NOMO-1 treated with dmso at 0.1 percent for 144 hours (cell line): ENCODE measurements around the gene GIGYF2.

Experiments used
- DNase-seq: peaks from one replicate; lab custom pipeline; 2025; ENCODE audit not compliant: unreplicated experiment; lab: John Stamatoyannopoulos, UW

GIGYF2 gene

DNA sequence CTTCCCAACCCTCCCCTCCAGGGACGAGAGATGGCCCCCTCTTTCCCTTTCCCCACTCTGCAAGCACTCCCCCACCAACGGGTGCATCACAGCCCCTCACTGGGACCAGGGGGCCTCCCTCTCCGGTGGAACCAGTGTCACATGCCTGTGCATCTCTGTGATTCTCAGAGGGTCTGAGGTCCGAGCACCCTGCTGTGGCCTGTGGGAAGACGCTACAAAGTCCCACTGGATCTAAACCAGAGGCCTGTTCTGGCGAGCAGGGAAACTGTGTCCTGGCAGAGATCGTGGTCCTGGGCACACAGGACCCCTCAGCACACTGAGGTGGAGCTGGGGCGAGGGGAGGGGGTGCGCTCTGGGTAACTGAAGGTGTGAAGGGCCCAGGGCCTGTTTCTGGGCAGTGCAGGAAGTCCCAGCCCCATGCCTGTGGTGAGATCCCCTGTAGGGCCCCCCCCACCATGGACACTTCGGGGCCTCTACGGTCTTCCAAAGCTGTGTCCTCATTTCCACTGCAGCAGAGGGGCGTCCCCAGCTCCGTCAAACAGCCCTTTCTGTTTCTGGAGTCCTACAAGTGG lies 180.9 kb downstream of the GIGYF2 start:
- DNase-seq = no peak

DNA sequence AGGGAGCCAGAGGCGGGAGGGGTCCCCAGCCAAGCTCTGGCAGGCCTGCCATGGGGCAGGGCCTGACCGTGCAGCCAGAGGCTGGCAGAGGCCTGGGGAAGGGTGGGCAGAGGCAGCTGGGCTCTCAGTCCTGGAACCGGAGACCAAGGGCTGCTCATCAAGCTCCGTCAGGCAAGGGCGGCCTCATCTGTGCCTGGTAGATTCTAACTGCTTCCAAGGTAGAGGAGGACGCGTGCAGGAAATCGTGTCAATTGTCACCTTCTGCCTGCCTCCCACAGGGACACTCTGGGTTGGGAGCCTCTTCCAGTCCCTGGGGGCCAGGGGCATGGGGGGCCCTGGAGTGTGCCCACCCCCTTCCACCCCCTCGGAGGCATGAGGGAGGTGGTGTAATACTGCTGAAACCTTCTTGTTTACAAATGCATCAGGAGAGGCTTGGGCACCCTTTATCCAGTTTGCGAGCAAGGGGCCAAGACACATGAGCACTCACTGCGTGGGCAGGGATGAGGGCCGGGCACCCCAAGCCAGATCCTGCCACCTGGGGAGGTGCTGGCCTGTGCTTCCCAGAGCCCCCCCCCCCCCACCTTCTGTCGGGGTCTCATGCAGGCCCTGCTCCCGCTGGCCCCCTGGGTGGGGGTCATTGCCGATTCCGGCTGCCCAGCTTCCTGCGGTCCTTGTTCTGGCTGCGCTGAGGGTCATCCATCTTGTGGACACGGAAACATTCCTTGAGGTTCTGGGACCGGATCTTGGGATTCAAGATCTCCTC lies 181.9 kb downstream of the GIGYF2 start:
- no peak for DNase-seq

DNA sequence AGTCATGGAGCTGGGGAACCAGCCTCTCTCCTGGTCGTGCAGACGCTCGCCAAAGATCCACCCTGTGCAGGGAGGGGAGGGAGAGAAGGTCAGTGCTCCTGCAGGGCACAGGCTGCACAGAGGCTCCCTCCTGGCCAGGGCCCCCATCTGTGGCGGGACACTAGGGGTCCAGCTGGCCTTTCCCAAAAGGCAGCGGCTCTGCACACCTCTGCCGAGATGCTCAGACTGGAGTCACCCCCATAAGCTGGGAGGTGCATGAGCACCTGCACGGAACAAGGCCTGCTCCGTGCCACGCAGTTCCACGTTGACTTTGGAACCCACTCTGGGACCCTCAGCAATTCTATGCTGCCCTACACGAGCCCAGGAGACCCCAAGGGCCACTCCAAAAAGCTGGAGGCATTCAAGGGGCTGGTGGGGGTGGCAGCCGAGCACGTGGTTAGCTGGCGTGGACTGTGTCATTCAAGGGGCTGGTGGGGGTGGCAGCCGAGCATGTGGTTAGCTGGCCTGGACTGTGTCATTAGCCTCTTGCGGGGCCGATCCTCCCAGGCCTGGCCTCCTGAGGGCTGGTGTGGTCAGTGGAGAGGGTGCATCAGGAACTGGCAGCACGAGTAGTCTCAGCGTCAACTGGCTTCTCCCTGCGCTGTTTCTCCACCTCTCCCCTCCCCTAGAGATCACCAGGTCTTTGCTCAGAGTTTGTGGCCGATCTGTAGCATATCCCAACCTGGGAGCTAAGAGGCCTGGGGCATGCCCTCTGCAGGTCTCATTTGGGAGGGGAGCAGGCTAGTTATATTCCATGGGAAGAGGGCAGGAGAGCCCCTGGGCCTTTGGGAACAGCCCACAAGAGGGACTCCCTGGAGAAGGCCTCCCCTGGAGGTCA lies 182.7 kb downstream of the GIGYF2 start:
- DNase-seq = no peak

DNA sequence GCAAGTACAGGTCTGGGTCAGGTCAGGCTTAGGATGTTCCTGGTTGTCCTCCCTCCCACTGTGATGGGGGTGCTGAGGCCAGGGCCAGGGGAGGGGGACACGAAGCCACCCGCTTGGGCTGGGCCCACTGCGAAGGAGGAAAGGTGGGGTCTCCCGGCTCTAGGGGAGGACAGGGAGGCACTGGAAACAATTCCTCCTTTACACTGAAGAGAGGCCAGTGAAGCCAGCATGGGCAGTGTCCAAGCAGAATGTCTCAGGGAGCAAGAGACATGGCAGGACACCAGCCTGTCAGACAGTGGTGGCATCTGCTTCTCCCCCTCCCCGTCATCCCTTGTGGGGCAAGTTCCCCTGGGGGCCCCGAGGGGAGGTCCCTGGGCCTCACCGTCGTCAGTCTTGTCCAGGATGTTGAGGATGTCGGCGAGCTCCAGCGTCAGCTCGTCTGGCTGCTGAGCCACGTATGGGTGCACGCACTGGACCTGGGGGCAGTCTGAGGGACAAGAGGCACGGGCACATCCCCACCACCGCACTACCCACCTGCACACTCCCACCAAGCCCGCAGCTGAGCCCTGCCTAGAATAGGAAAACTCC lies 183.7 kb downstream of the GIGYF2 start:
- DNase-seq = no peak

DNA sequence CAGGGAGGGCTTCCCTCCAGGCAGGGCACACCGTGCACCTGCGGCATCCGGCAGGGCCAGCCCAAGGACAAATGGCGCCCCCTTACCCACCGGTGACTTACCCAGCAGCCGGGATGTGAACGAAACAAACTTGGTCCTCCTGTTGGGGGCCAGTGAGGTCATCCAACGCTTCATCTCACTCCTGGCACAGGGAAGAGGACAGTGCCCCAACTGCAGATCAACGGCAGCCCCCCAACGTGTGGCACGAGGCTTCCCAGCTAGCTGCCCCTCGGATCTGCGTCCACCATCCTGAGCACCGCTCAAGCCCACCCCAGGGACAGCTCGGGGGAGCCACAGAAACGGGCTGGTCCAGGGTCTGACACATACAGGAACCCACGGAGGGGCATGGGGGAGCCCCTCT lies 185.0 kb downstream of the GIGYF2 start:
- no peak for DNase-seq

DNA sequence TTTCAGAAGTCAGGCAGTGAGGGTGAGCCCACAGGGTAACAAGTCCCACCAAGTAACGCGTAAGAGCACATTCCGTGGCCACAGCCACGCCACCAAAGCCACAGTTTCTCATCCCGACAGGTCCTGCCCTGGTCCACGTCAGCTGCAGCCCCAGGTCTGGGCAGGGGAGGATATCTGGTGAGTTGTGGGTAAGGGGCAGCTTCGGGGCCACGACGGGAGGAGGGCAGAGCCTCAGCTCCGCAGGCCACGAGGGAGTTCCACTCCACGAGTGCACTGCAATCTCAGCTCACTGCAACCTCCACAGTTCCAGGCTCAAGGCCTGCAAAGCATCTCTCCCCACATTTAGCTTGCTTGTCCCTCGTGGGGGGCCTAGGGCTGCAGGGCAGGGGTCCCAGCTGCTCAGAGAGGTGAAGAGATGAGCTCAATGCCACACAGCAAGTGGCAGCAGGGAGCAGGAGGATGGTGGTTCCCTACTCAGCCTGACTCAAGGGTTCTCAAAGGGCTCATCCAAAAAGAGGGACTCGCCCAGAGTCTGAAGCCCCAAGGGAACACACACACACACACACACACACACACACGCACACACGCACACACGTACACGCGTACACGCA lies 185.5 kb downstream of the GIGYF2 start:
- DNase-seq = no peak

DNA sequence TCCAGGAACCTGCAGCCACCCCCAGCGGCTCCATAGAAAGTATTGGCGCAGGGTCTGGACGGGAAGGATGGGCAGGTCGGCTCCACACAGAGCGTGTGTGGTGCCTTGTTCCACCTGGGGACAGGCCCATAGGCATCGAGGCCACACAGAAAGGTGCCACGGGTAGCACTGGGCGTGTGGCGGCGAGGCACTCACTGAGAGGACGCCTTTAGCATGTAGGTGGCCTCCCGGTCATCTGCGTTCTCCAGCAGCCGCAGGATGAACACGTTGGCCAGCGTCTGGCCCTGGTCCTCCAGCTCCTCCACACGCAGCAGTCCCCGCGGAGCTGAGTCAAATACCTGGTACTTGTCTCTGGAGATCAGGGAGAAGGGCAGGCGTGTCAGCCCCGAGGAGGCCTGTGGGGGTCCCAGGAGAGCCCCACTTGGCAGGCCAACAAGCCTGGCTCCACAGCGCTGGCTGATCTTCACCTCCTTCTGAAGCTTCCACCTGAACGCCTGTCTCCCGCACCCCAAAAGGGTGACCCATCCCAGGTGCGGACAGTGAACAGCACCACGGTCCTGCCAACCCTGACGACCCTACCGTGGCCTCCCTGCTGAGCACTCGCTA lies 186.1 kb downstream of the GIGYF2 start:
- no peak for DNase-seq

DNA sequence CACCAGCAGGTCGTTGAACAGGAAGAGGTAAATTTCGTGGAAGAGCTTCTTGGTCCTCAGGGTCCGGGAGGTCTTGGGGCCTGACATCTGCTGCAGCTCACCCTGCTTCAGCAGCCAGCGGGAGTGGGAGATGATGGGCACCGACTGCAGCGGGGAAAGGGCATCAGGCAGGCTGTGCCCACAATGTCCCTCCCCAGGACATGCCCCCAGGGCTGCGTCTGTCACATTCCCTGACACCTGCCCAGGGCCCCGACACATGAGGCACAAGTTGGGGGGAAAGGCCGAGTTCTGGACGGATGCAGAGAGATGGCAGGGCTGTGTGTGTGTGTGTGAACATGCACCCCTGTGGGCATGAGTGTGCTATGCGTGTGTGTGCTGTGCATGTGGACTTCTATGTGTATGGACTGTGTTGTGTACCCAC lies 186.9 kb downstream of the GIGYF2 start:
- no peak for DNase-seq

DNA sequence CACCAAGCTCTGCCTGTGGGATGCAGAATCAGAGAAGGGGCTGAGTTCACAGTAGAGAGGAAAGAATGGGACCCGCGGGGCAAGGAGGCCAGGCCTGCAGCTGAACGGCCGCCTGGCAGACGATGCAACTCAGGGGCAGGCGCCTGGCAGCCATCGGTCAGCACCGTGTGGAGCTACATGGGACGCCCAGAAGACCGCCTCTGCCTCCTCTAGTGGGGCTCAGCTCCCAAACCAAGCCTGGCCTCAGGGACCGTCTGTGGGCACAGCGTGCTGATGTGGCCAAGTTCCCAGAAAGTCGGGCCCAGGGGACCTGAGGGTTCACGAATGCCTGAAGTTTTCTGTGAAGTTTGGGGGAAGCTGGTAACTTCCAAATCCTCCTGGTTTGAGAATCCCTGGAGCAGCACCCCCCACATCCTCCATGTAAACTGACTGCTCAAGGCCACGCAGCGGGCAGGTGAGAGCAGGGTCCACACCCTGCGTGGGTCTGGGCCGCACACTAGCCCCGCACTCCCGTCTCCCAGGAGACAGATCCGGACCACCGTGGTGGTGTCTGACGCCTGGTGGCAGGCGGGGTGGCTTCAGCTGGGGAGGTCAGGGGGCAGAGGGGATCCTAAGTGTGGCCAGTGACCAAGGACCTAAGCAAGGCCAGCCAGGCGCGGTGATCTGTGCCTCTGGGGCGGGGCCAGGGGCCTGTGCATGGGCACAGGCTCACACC lies 187.6 kb downstream of the GIGYF2 start:
- no peak for DNase-seq

DNA sequence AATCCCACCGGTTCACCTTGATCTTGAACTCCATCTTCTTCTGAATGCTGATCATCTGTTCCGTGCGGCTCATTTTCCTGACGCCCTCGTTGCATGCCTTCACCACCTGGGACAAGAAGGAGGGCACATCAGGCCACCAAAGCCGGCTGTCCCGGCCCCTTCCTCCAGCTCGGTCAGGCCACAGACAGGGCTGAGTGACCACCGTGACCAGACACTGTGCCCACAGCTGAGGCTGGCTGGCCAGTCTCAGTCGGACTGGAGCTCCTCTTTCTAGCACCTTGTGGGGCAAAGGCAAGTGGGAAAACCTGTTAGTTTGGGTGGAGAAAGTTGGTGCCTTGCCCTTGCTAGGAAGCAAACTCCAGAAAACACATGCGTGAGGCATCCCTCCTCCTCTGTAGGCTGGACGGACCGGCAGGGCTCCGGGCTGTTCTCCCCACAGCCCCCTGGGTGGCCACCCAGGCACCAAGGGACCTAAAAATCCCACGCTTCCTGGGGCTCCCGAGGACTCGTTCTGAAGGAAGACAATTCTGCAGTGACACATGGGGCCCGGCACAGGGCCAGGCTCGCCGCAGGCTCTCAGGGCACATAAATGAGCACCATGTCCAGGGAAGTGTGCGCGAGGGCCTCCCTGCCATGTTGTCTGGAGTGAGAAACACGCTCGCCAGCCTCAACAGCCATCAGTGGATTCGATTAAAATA lies 188.3 kb downstream of the GIGYF2 start:
- DNase-seq = no peak

DNA sequence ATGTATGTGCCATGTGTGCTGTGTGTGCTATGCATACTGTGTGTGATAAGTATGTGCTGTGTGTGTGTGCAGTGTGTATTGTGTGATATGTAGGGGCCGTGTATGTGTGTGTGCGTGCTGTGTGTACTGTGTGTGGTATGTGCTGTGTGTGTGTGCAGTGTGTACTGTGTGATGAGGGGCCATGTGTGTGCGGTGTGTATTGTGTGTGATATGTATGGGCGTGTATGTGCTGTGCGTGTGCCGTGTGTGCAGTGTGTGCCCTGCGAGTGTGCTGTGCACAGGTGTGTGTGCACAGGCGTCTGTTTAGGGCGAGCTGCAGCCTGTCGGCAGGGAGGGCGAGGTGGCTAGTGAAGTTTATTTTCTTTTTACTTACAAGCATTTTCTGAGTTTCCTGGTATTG lies 189.0 kb downstream of the GIGYF2 start:
- DNase-seq = no peak

DNA sequence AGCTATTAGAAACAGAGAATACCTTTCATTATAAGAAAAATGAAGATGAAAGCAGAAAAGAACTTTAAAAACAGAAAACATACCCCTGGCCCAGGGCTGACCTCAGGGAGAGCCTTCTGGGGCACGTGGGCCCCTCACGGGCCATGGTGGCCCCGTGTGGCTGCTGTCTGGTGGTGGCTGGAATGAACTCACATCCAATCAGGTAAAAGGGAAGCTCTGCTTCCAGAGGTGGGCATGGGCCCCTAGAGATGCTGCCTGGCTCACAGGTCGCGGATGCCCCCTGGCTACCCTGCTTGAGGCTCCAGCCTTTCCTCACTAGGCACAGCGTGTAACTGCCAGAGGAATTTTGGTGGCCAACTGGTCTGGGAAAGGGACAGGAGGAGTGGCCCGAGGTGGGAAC lies 189.5 kb downstream of the GIGYF2 start:
- DNase-seq = no peak

DNA sequence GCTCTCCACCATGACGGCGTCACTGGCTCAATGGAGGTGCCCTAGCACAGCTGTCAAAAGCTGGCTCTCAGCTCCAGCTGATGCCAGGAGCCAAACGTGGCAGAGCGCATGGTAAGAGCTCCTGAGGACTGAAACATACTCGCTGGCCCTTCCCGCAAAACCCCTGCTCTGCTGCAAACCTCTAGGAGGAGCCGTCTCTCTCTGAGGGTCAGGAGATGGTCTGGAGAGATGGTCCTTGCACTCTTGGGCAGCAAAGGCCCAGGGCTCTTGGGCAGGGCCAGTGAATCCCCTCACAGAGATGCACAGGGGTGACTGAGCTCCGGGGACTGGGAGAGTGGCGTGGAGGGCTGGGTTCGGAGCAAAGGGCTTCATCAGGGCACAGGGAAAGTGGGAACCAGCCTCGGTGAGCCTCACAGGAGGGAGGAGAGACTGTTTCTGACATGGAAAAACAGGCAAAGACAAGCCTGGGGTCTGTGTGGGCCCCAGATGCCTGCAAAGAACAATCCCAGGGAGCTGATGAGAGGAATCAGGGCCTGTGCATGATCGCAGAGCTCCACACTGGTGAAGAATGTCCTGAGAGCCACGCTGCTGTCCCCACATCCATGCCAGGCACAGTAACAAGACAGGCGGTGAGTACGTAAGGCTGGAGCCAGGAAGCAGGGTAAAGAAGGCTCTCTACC lies 190.2 kb downstream of the GIGYF2 start:
- DNase-seq = no peak

DNA sequence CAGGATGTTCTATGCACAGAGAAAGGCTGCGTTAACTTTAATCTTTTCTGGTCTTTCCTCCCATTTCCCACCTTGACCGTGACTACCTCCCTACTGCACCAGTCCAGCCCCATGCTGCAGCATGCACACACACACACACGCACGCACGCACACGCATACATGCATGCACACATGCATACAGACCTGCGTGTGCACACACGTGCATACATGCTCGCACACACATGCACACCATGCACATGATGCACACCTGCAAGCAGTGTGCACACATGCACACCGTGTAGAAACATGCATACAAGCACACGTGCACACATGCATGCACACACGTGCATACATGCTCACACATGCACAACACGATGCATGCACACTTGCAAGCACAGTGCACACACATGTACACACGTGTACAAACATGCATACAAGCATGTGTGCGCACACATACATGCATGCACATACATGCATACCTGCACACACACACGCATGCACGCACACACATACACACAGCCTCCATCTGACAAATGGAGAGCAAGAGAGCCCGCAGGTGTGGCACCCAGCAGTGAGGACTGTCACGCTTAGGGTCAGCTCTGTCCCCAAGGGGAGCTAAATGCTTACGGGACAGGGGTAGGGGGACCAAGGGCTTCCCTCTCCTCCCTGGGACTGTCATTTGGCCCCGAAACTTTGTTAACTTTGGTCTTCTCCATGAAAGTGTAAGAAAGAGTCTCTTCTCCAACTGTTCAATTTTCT lies 191.1 kb downstream of the GIGYF2 start:
- no peak for DNase-seq

DNA sequence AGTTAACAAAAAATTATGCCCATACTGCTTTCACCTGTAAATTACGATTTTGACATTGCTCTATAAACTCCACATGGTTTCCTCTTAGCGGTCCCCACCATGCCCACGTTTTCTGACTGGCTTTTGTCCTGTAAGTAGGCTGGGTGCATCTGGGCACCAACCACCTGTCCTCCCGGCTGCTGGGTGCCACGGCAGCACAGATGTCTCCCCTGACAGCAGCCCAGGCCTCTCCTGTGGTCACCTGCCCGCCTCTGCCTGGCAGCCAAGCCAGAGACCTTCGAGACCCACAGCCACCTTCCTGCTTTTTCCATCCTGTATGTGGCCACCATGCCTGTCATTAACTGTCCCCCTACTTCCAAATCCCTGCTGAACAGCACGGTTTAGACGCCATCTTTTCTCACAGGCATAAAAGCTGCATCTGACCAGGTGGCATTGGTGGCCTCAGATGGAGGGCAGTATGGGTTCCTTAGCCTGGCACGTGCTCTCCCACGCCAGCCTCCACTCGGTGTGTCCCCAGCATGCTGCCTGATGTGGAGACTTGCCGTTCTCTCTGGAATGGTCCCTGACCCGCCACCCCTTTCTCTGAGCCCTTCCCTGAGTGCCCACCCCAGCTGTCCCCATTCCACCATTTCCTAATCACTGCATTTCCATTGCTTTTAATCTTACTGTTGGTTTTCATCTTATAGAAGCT lies 191.9 kb downstream of the GIGYF2 start:
- DNase-seq = no peak

DNA sequence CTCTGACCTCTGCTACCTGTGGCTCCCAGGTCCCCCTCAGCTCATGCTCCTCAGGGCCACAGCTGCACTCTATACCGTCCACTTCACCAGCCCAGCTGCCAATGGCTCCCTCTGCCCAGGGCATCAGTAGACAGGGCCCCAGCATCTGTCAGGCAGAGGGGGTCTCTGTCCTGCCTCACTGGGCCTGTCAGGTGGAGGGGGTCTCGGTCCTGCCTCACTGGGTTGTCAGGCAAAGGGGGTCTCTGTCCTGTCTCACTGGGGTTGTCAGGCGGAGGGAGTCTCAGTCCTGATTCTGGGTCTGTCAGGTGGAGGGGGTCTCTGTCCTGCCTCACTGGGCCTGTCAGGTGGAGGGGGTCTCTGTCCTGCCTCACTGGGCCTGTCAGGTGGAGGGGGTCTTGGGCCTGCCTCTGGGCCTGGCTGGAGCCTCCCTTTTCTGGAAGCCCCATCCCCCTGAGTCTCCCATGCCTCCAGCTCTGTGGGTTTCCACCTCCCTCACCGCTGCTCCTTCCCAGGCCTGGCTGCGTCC lies 192.8 kb downstream of the GIGYF2 start:
- DNase-seq = no peak

DNA sequence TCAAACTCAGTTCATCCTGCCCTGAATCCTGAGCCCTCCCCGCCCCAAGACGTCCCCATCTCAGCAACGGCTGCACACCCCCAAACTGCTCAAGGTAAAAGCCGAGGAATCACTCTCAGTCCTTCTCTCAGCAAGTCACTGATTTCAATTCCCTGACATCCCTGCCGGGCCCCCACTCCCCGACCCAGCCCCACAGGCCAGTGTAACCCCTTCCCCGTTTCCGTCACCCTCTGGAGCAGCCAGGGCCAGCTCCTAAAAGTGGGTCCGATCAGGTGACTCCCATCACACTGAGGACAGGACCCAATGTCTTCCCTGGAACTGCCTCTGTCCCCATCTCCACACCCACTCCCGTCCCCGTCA lies 193.4 kb downstream of the GIGYF2 start:
- DNase-seq = no peak
